Adrenal gland (tissue), 12 donors: ENCODE results near the gene SBSN. TPM values are rescaled to one million over a fixed set of nuclear protein-coding genes. Genes with fewer than 3 reads are reported as not detected.

Source experiments
- DNase-seq, 7 donors: peaks; one replicate each; pipeline ENCODE4 v3.0.0-alpha.2; 2019 to 2020
- H3K27ac ChIP-seq, 5 donors: fragments of 200-600 bp; sonication (generic) in 4 of 5; 1 replicate in 3 of 5; 2 replicates in 2 of 5; pipeline versions ENCODE4 v1.5.1 to v1.8.0; 2016 to 2020; ENCODE audit warnings: mild to moderate bottlenecking in 1 of 5
- H3K27me3 ChIP-seq: fragments of 200-600 bp; 2 replicates; pipeline ENCODE4 v1.8.0; 2021
- H3K36me3 ChIP-seq, 2 donors: fragments of 200-600 bp; replicated peaks in 1 of 2; 1 replicate in 1 of 2; 2 replicates in 1 of 2; pipeline versions ENCODE4 v1.5.1 to v1.8.0; 2018 to 2022
- H3K4me1 ChIP-seq, 2 donors: fragments of 200-600 bp; replicated peaks in 1 of 2; 1 replicate in 1 of 2; 2 replicates in 1 of 2; pipeline versions ENCODE4 v1.5.1 to v1.8.0; 2018 to 2021
- H3K4me3 ChIP-seq, 4 donors: fragments of 200-600 bp; sonication (generic) in 3 of 4; one replicate each; pipeline ENCODE4 v1.5.1; 2016 to 2018
- H3K9me3 ChIP-seq, 3 donors: fragments of 200-600 bp; sonication (generic) in 1 of 3; replicated peaks in 1 of 3; 1 replicate in 2 of 3; 2 replicates in 1 of 3; pipeline versions ENCODE4 v1.5.1 to v1.8.0; 2016 to 2021
- CTCF ChIP-seq, 6 experiments: fragments of 450-650 bp in 4 of 6; fragments of 200-600 bp in 2 of 6; sonication (generic) in 1 of 6; IDR thresholded peaks; 1 replicate in 5 of 6; 2 replicates in 1 of 6; pipeline versions ENCODE4 v1.5.1 to v1.8.0; 2016 to 2021; ENCODE audit warnings: antibody characterized with exemption in 6 of 6, mild to moderate bottlenecking in 2 of 6, moderate library complexity in 1 of 6
- POLR2A ChIP-seq, 2 donors: fragments of 450-650 bp; IDR thresholded peaks; one replicate each; pipeline ENCODE4 v1.6.1; 2017; ENCODE audit warnings: antibody characterized with exemption in 2 of 2, mild to moderate bottlenecking in 2 of 2, moderate library complexity in 1 of 2
- WGBS, 4 donors: extraction: QIAGEN DNeasy Blood & Tissue Kit in 2 of 4; methylation state at CpG; one replicate each; pipeline versions ENCODE4 v1.1.5 to v1.1.7; 2013 to 2017; 5-methylcytosine and 5-hydroxymethylcytosine counted together
- intact Hi-C, 2 donors: fragments of 100-400 bp; cut with DNase I; formaldehyde crosslinking; loops; one replicate each; pipeline versions ENCODE4 v1.14.1 to v1.15.0; 2022 to 2023
- polyA plus RNA-seq, 3 donors: library from polyadenylated mRNA; stranded (reverse); fragments of 200-250 nt in 2 of 3; fragments of 350-450 nt in 1 of 3; fragmentation: Illumina TruSeq in 1 of 3; extraction: RNeasy Lipid Tissue Mini Kit (QIAGEN cat#74804) in 1 of 3; gene quantifications; one replicate each; pipeline ENCODE4 v1.2.3, GENCODE V29; 2013 to 2014
- total RNA-seq, 9 donors: library from RNA; depleted of rRNA in 4 of 9; stranded (reverse); fragments of >200 nt in 4 of 9; fragments of 120-200 nt in 1 of 9; fragmentation: NEBNext Ultra II Directional in 1 of 9; extraction: Animal tissue kit (Norgen Biotek cat#: 25700) in 1 of 9; gene quantifications; one replicate each; pipeline versions ENCODE4 v1.1.0 to v1.2.4, GENCODE V29; 2013 to 2023
- donor health status: healthy with polysubstance abuse.
- donor health status: Bipolar disorder and iron deficiency.
- donor health status: DM: yes; HTN: yes; CAD: no.
- donor health status: DM: no; HTN: no; CAD: no.
- donor health status: DM: no; HTN: no; CAD: no.
- donor health status: DM: yes; HTN: yes; CAD: no.

SBSN gene
- total and polyA plus RNA-seq, 12 donors, result 0.77 TPM; not detected in 11

GRCh38 chr19:35557539-35558399 lies 29.7 kb upstream of the SBSN start:
- Histone ChIP-seq H3K9me3 (no peaks in the 10 kb centered on the region), H3K4me3 (peak overlapping the region in 2 of 4 donors; percentile 35 to 55), H3K4me1 (peaks cover 13 to 19% of the 10 kb centered on the region in 2 donors), H3K27me3 (no peaks in the 10 kb centered on the region), H3K27ac (peak overlapping the region in 1 of 5 donors; percentile 37), H3K36me3 (no peaks in the 10 kb centered on the region)
- peak; percentile 84 to 98 (median 94) for DNase-seq
- TF ChIP-seq CTCF (IDR thresholded peaks at IDR 0.05) (no peak), POLR2A (IDR thresholded peaks at IDR 0.05) (no peak)
- intact Hi-C loops, result no loop called here
- WGBS, 4 donors, result 4 to 7% (median 4%) methylated on average over 32 to 60 of the region's 60 CpGs

- Histone ChIP-seq H3K27me3 (no peaks in the 10 kb centered on the region), H3K27ac (peak overlapping the region in 2 of 5 donors; percentile 26 to 37), H3K4me3 (peak overlapping the region in 1 of 4 donors; percentile 55), H3K36me3 (no peaks in the 10 kb centered on the region), H3K4me1 (peaks cover 13 to 19% of the 10 kb centered on the region in 2 donors), H3K9me3 (no peaks in the 10 kb centered on the region)
- DNase-seq, result peak in 1 of 7 donors; percentile 16
- WGBS, 4 donors, result 59 to 80% (median 73%) methylated on average over 10 to 16 of the region's 16 CpGs
- TF ChIP-seq CTCF (IDR thresholded peaks at IDR 0.05) (no peak), POLR2A (IDR thresholded peaks at IDR 0.05) (no peak)
- intact Hi-C loops, result no loop called here
These were observed 28.9 kb upstream of the SBSN start for GRCh38 chr19:35556846-35557538.

- Histone ChIP-seq H3K27me3 (no peaks in the 10 kb centered on the region), H3K36me3 (no peaks in the 10 kb centered on the region), H3K27ac (peak overlapping the region in 2 of 5 donors; percentile 26 to 34), H3K4me1 (peaks cover 13 to 19% of the 10 kb centered on the region in 2 donors), H3K9me3 (no peaks in the 10 kb centered on the region), H3K4me3 (no peak overlapping the region)
- no peak for TF ChIP-seq POLR2A (IDR thresholded peaks at IDR 0.05)
- TF ChIP-seq CTCF (IDR thresholded peaks at IDR 0.05), result no peak
- peak in 1 of 7 donors; percentile 8 for DNase-seq
- intact Hi-C loops, result no loop called here
- 86 to 90% (median 90%) methylated on average over 9 of the region's 9 CpGs for whole genome bisulfite sequencing, 4 donors
These were observed 28.0 kb upstream of the SBSN start for GRCh38 chr19:35556025-35556590.
